Measurements from ENCODE around the gene S100A9. TPM values are rescaled to one million over a fixed set of nuclear protein-coding genes. Genes with fewer than 3 reads are reported as not detected.

S100A9 gene
- total RNA-seq, 1 donor from 2014 or later, result 418 TPM

GRCh38 chr1:153364766-153365666 lies 7.4 kb downstream of the S100A9 start:
- H3K27ac ChIP-seq, result no peak overlapping the region
- no peaks in the 10 kb centered on the region for H3K36me3 ChIP-seq
- ATAC-seq (peak; percentile 21), DNase-seq (no peak)
- intact Hi-C loops (cut with DNase I), result no loop called here
- H3K4me1 ChIP-seq, result peaks cover 10% of the 10 kb centered on the region
- H3K4me3 ChIP-seq, result no peak overlapping the region
- TF ChIP-seq CTCF (IDR thresholded peaks at IDR 0.05), result no peak
- no peaks in the 10 kb centered on the region for H3K9me3 ChIP-seq
- H3K27me3 ChIP-seq, result no peaks in the 10 kb centered on the region

GRCh38 chr1:153365696-153366095 lies 8.0 kb downstream of the S100A9 start:
- no peaks in the 10 kb centered on the region for H3K9me3 ChIP-seq
- no peaks in the 10 kb centered on the region for H3K27me3 ChIP-seq
- intact Hi-C loops (cut with DNase I), result no loop called here
- ATAC-seq (no peak), DNase-seq (no peak)
- H3K4me3 ChIP-seq, result no peak overlapping the region
- peaks cover 10% of the 10 kb centered on the region for H3K4me1 ChIP-seq
- H3K27ac ChIP-seq, result no peak overlapping the region
- H3K36me3 ChIP-seq, result no peaks in the 10 kb centered on the region
- no peak for TF ChIP-seq CTCF (IDR thresholded peaks at IDR 0.05)

- Histone ChIP-seq H3K36me3 (no peaks in the 10 kb centered on the region), H3K27me3 (no peaks in the 10 kb centered on the region), H3K4me3 (no peak overlapping the region), H3K27ac (no peak overlapping the region), H3K4me1 (peaks cover 10% of the 10 kb centered on the region), H3K9me3 (no peaks in the 10 kb centered on the region)
- no peak for TF ChIP-seq CTCF (IDR thresholded peaks at IDR 0.05)
- ATAC-seq (no peak), DNase-seq (no peak)
- intact Hi-C loops (cut with DNase I), result no loop called here
Observed at GRCh38 chr1:153366261-153366660, 8.6 kb downstream of the S100A9 start.

GRCh38 chr1:153367090-153367489 lies 9.4 kb downstream of the S100A9 start:
- ATAC-seq (no peak), DNase-seq (no peak)
- Histone ChIP-seq H3K36me3 (no peaks in the 10 kb centered on the region), H3K27ac (no peak overlapping the region), H3K9me3 (no peaks in the 10 kb centered on the region), H3K27me3 (no peaks in the 10 kb centered on the region), H3K4me3 (no peak overlapping the region), H3K4me1 (peaks cover 10% of the 10 kb centered on the region)
- TF ChIP-seq CTCF (IDR thresholded peaks at IDR 0.05), result no peak
- intact Hi-C loops (cut with DNase I), result no loop called here

GRCh38 chr1:153368495-153368894 lies 10.8 kb downstream of the S100A9 start:
- Histone ChIP-seq H3K36me3 (no peaks in the 10 kb centered on the region), H3K27ac (no peak overlapping the region), H3K4me1 (peaks cover 10% of the 10 kb centered on the region), H3K4me3 (no peak overlapping the region), H3K9me3 (no peaks in the 10 kb centered on the region), H3K27me3 (no peaks in the 10 kb centered on the region)
- ATAC-seq (peak; percentile 70), DNase-seq (no peak)
- intact Hi-C loops (cut with DNase I), result no loop called here
- TF ChIP-seq CTCF (IDR thresholded peaks at IDR 0.05), result no peak
